A172 (cell line): ENCODE results near the gene C1QTNF1. TPM values are rescaled to one million over a fixed set of nuclear protein-coding genes. Genes with fewer than 3 reads are reported as not detected.
A peak's percentile ranks its signal among the peaks of the same experiment; 100 is the strongest.

Experiments used
- DNase-seq: peaks from one replicate; pipeline ENCODE4 v3.0.0-alpha.2; 2015; ENCODE audit warnings: low spot score
- total RNA-seq: library from RNA; depleted of rRNA; stranded (reverse); fragments of >200 nt; shearing (Covaris generic); gene quantifications from 2 replicates; pipeline ENCODE4 v1.2.3, GENCODE V29; 2014

C1QTNF1 gene
- total RNA-seq, 1 experiment from 2014 or later: 6.5 TPM

DNA sequence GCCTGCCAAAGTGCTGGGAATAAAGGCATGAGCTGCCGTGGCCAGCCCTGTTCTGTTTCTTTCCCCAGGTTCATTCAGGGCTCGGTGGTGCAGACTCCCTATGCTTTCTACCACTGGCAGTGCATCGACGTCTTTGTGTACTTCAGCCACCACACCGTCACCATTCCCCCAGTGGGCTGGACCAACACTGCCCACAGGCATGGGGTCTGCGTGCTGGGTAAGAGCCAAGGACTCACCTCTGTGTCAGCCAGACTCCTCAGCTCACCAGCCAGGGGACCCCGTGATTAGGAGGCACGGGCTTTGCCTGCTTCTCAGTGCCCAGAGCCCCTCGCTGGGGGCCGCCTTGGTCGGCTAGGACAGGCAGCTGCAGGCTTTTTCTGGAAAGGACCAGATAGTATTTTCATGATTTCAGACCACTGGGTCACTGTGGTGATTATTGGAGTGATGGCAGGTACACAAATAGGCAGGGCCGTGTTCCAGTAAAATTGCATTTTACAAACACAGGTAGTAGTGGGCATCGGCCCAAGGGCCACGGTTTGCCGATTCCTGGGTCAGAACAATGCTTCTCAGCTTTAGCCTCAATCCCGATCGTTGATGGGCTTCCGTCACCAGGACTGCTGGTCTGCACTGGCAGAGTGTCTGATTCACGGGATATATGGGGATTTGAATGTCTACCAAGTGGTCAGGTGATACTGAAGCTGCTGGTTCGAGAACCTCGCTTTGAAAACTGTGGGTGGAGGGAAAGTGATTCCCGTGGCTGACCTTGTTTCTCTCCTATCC lies 55.6 kb downstream of the C1QTNF1 start:
- no peak for DNase-seq

DNA sequence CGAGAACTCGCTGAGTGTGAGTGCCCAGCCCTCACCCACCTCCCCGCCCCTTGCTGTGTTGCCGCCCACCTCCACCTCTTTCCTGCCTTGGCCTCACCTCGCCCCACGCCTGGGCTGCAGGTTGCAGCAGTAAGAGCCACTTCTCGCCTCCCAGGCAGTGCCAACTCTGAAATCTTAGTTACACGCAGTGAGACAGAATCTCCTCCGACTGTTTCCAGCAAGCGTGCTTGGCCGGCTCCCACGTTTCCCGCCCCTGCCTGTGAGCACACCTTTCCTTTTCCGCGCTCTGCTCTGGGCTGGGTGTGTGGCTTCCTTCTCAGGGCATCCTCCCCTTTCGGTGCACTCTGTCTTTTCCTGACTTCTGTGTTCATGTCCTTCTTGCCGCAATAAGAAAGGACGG lies 56.4 kb downstream of the C1QTNF1 start:
- no peak for DNase-seq

- DNase-seq: no peak
Measured at GRCh38 chr17:79080761-79081290, 56.9 kb downstream of the C1QTNF1 start.

GRCh38 chr17:79081571-79082276 lies 57.8 kb downstream of the C1QTNF1 start:
- no peak for DNase-seq

DNA sequence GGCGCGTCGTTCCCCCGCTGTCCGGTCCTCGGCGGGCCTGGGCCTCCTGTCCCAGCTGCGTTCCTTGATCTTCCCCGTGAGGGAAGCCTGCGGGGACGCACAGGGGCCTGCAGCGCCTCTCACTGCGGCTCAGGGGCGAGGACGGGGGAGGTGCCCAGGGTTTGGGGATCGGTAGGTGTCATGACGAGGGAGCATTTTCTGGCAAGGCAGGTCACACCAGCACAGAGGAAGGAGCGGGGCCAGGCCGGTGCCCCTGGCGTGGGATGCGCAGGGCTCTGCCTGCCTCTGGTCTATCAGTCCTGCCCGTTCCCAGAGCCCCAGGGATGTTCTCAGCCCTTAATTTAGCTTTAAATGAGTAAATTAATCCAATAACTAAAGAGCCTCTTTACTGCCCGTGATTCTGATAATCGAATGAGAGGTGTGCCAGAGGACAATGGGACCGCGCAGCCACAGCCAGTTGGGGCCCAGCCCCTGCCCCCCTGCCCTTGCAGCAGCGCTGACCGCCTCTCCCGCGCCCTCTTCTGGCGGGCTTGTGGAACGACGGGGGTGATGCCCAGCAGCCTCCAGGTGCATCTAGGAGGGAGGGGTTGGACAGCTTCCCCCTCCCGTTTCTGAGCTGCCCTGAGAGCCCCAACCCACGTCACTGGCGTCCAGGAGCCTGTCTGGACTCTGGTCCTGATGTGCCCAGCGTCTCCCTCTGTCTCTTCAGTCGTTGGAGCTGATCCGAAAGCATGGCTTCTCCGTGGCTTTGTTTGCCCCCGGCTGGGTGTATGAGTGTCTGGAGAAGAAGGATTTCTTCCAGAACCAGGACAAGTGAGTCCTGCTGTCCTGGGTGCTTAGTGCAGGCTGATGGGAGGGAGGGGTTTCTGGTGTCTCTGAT lies 58.6 kb downstream of the C1QTNF1 start:
- peak; percentile 36 for DNase-seq

- no peak for DNase-seq
Measured at GRCh38 chr17:79083191-79083971, 59.4 kb downstream of the C1QTNF1 start.

DNA sequence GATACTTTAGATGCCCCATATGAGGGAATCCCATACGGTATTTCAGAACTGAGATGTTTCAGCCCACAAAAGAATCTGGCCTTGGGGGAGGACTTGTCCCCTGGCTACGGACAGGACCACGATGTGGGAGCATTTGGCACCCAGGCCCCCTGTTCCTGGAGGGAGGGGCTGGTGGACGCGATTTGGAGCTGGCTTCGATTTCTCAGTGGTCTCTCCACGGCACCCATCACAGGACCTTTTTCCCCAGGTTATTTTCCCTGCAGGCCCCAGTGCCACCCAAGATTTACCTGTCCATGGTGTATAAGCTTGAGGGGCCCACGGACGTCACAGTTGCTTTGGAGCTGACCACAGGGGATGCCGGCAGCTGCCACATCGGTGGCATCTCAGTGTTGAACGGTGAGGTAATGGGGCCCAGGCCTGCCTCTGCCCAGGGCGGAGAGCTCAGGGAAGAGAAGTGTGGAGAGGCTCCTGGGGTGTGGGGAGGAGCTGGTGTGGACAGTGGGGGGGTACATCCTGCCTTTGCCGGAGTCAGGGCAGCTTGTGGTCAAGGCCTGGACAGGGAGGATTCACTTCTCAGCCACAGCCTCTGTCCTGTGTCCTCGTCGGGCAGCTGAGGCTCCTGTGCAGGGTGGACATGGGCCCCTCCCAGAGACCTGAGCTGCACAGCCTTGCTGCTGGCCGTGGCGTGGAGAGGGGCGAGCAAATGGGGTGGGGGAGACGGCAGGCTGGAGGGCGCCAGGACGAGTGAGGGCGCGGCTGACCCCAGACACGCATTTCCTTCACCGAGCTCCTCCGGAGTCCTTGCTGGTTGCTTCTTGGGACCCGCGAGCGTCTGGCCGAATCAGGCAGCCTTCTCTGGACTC lies 60.6 kb downstream of the C1QTNF1 start:
- no peak for DNase-seq

- no peak for DNase-seq
Measured at GRCh38 chr17:79085154-79085920, 61.4 kb downstream of the C1QTNF1 start.

DNA sequence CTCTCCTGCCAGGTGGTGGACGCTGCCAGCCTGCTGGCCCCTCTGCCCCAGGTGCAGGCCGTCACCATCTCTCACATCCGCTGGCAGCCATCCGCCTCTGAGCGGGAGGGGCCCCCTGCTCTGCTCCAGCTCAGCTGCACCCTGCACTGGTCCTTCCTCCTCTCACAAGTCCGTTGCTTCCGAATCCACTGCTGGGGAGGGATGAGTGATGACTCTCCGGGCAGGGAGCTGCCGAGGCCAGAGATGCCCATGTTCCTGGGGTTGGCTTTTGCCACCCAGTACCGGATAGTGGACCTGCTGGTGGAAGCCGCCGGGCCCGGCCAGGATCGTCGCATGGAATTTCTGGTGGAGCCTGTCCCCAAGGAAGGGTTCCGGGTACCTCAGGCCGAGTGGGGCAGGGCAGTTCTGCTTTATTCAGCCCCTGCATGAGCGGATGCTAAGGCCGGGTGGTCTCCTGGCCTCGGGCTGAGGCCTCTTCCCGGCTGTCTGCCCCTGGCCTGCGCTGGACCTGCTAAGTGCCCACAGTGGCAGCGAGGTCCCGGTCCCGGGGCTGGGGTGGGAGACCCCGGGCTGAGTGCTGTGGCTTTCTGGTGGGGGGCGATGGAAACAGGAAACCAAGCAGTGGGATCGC lies 62.1 kb downstream of the C1QTNF1 start:
- DNase-seq: no peak

GRCh38 chr17:79086609-79087427 lies 62.8 kb downstream of the C1QTNF1 start:
- no peak for DNase-seq

GRCh38 chr17:79087428-79088143 lies 63.6 kb downstream of the C1QTNF1 start:
- DNase-seq: peak; percentile 58

GRCh38 chr17:79088247-79088996 lies 64.5 kb downstream of the C1QTNF1 start:
- DNase-seq: no peak

DNA sequence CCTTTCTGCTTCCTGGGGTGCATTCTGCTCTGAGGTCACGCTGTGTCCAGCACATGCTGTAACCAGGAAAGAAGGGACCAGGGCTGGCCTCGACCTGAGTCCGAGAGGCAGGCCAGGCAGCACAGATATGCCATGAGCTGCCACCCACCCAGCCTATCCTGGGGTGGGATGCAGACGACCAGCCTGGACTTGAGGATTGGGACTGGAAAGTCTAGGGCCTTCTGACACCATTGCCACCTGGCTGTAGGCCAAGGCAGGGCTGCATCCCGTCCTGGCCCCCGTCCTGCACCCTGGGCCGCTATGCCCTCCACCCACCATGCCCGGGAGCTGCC lies 65.0 kb downstream of the C1QTNF1 start:
- DNase-seq: no peak

GRCh38 chr17:79089720-79090442 lies 65.9 kb downstream of the C1QTNF1 start:
- no peak for DNase-seq

GRCh38 chr17:79090443-79091225 lies 66.7 kb downstream of the C1QTNF1 start:
- no peak for DNase-seq
